Esophagus muscularis mucosa (tissue), 4 donors: Measurements from ENCODE around the gene EZR.

Experiments
- EP300 ChIP-seq: sonication (generic); formaldehyde crosslinking; IDR thresholded peaks from one replicate; pipeline ENCODE4 v1.6.1; 2017; ENCODE audit warnings: antibody characterized with exemption
- POLR2A ChIP-seq: fragments of 450-650 bp; IDR thresholded peaks from one replicate; pipeline ENCODE4 v1.6.1; 2017; ENCODE audit warnings: antibody characterized with exemption, moderate library complexity, mild to moderate bottlenecking, low read depth
- TF ChIP-seq, protein P1 (sequence below), 3 experiments: fragments of 200-600 bp in 2 of 3; fragments of 450-650 bp in 1 of 3; sonication (generic) in 2 of 3; IDR thresholded peaks; one replicate each; pipeline ENCODE4 v1.5.1; 2017 to 2019; ENCODE audit warnings: antibody characterized with exemption in 3 of 3, mild to moderate bottlenecking in 2 of 3, moderate library complexity in 1 of 3

DNA sequence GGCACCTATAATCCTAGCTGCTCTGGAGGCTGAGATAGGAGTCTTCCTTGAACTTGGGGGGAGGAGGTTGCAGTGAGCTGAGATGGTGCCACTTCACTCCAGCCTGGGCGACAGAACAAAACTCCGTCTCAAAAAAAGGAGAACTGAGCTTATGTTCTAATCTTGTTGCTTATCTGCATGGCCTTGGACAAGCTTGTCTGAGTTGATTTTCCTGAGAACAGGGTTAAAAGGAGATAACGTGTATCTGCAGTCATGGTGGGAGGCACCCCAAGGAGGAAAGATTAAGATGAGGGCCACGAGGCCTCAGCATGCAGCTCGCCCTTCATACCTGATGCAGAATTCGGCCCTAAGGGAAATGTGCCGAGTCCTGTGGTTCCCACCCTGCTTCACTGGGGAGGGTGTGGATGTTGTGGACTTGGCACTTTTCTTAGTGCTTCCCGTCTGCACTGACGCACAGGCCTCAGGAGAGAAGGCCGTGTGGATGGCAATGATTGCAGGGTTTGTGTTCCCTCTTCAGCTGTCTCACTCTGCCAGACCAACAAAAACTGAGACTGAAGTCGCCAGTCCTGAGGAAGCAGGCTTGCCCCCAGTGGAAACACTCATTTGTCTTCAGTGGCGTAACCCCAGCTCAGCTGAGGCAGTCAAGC lies 56.3 kb downstream of the EZR start:
- TF ChIP-seq, protein P1, sequence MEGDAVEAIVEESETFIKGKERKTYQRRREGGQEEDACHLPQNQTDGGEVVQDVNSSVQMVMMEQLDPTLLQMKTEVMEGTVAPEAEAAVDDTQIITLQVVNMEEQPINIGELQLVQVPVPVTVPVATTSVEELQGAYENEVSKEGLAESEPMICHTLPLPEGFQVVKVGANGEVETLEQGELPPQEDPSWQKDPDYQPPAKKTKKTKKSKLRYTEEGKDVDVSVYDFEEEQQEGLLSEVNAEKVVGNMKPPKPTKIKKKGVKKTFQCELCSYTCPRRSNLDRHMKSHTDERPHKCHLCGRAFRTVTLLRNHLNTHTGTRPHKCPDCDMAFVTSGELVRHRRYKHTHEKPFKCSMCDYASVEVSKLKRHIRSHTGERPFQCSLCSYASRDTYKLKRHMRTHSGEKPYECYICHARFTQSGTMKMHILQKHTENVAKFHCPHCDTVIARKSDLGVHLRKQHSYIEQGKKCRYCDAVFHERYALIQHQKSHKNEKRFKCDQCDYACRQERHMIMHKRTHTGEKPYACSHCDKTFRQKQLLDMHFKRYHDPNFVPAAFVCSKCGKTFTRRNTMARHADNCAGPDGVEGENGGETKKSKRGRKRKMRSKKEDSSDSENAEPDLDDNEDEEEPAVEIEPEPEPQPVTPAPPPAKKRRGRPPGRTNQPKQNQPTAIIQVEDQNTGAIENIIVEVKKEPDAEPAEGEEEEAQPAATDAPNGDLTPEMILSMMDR (IDR thresholded peaks at IDR 0.05): no peak
- TF ChIP-seq POLR2A: no peak
- no peak for TF ChIP-seq EP300
